Tibial nerve (tissue), 4 donors: ENCODE results near the gene SYNRG.

Source experiments
- EP300 ChIP-seq, 2 donors: sonication (generic); formaldehyde crosslinking; IDR thresholded peaks; one replicate each; pipeline ENCODE4 v1.6.1; 2017; ENCODE audit warnings: antibody characterized with exemption in 2 of 2, mild to moderate bottlenecking in 1 of 2
- POLR2A ChIP-seq, 2 donors: fragments of 450-650 bp; IDR thresholded peaks; one replicate each; pipeline ENCODE4 v1.6.1; 2017; ENCODE audit warnings: antibody characterized with exemption in 2 of 2, mild to moderate bottlenecking in 2 of 2, moderate library complexity in 2 of 2
- TF ChIP-seq, protein P1 (sequence below), 5 experiments: fragments of 200-600 bp in 3 of 5; fragments of 450-650 bp in 2 of 5; sonication (generic) in 3 of 5; IDR thresholded peaks; one replicate each; pipeline ENCODE4 v1.5.1; 2016 to 2019; ENCODE audit warnings: antibody characterized with exemption in 5 of 5, mild to moderate bottlenecking in 3 of 5, moderate library complexity in 2 of 5

DNA sequence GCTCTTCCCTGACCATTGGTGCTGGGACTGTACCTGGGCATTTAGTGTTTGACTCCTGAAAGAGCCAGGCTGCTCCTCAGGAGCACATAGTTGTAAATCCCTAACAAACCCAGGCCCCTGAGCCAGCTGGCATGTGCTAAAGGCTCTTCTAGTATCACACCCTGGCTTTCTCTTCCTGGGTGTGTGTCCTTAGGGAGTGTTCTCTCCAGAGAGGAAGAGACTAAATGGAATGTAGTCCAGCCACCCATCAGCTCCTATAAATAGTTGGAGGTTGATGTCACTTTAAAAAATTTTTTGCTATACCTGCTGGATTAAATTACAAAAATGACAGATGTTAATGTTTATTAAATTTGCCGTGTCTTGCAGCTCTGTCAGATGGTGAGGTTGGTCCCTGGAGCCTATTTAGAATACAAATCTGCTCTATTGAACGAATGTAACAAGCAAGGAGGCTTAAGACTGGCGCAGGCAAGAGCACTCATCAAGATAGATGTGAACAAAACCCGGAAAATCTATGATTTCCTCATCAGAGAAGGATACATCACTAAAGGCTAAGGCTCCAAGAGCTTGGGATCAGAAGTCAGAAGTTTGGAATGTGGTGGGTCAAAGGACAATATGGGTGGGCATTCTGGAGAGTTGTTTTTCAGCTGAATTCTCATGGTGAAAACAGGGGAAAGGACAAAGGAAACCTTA lies 132.6 kb downstream of the SYNRG start:
- TF ChIP-seq, protein P1, sequence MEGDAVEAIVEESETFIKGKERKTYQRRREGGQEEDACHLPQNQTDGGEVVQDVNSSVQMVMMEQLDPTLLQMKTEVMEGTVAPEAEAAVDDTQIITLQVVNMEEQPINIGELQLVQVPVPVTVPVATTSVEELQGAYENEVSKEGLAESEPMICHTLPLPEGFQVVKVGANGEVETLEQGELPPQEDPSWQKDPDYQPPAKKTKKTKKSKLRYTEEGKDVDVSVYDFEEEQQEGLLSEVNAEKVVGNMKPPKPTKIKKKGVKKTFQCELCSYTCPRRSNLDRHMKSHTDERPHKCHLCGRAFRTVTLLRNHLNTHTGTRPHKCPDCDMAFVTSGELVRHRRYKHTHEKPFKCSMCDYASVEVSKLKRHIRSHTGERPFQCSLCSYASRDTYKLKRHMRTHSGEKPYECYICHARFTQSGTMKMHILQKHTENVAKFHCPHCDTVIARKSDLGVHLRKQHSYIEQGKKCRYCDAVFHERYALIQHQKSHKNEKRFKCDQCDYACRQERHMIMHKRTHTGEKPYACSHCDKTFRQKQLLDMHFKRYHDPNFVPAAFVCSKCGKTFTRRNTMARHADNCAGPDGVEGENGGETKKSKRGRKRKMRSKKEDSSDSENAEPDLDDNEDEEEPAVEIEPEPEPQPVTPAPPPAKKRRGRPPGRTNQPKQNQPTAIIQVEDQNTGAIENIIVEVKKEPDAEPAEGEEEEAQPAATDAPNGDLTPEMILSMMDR (IDR thresholded peaks at IDR 0.05) = no peak
- no peak for TF ChIP-seq POLR2A (IDR thresholded peaks at IDR 0.05)
- TF ChIP-seq EP300 (IDR thresholded peaks at IDR 0.05) = no peak
